Measurements from ENCODE around the gene PGM3. TPM values are rescaled to one million over a fixed set of nuclear protein-coding genes. Genes with fewer than 3 reads are reported as not detected.

PGM3 gene
- total RNA-seq, 4 donors from 2014 or later = 12.3 to 26.2 (median 18.6) TPM

GRCh38 chr6:83153883-83154521 lies 39.1 kb downstream of the PGM3 start:
- H3K27me3 ChIP-seq = no peaks in the 10 kb centered on the region
- no peak overlapping the region for H3K27ac ChIP-seq
- H3K4me1 ChIP-seq = no peaks in the 10 kb centered on the region
- H3K4me3 ChIP-seq = no peak overlapping the region
- H3K9me3 ChIP-seq = no peaks in the 10 kb centered on the region
- peaks cover 0 to 83% (median 0%) of the 10 kb centered on the region in 3 donors for H3K36me3 ChIP-seq
- 69 to 80% methylated on average over 4 of the region's 4 CpGs for WGBS, 2 donors
- no peak for DNase-seq (ENCODE audit: low spot score in 2 of 2)
- no peak for TF ChIP-seq CTCF (IDR thresholded peaks at IDR 0.05)
- TF ChIP-seq EP300 (IDR thresholded peaks at IDR 0.05) = no peak
- no peak for TF ChIP-seq POLR2A (IDR thresholded peaks at IDR 0.05)

DNA sequence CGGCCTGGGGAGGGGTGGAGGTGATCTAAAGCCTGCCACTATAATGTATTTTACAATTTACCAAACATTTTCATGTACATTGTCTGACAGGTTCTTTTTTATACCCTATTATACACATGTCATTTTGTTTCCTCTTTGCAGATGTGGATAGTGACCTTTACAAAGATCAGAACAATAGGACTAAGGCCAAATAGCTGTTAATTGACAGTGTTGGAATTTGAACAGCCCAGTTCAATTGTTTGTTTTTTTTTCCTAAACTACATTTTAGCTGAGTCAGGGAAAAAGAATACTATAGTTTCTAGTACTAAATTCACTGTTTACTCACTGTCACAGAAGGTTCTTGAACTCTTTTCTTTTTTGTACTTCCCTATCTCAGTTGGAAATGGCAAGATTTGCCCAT lies 40.2 kb downstream of the PGM3 start:
- Histone ChIP-seq H3K4me1 (no peaks in the 10 kb centered on the region), H3K27ac (no peak overlapping the region), H3K27me3 (no peaks in the 10 kb centered on the region), H3K36me3 (peaks cover 0 to 83% (median 0%) of the 10 kb centered on the region in 3 donors), H3K9me3 (no peaks in the 10 kb centered on the region), H3K4me3 (no peak overlapping the region)
- TF ChIP-seq POLR2A (IDR thresholded peaks at IDR 0.05) (no peak), EP300 (IDR thresholded peaks at IDR 0.05) (no peak)
- 82 to 100% methylated on average over 1 of the region's 1 CpG for WGBS, 2 donors
- no peak for DNase-seq (ENCODE audit: low spot score in 2 of 2)

- DNase-seq (ENCODE audit: low spot score in 2 of 2) = no peak
- WGBS, 2 donors = 92 to 96% methylated on average over 2 of the region's 2 CpGs
- Histone ChIP-seq H3K4me3 (no peak overlapping the region), H3K27me3 (no peaks in the 10 kb centered on the region), H3K9me3 (no peaks in the 10 kb centered on the region), H3K27ac (no peak overlapping the region), H3K4me1 (no peaks in the 10 kb centered on the region), H3K36me3 (peaks cover 0 to 78% (median under 1%) of the 10 kb centered on the region in 3 donors)
- TF ChIP-seq POLR2A (IDR thresholded peaks at IDR 0.05) = no peak
- no peak for TF ChIP-seq CTCF (IDR thresholded peaks at IDR 0.05)
- TF ChIP-seq EP300 (IDR thresholded peaks at IDR 0.05) = no peak
Measured at GRCh38 chr6:83151114-83151513, 42.0 kb downstream of the PGM3 start.

- Histone ChIP-seq H3K4me3 (no peak overlapping the region), H3K27me3 (no peaks in the 10 kb centered on the region), H3K9me3 (no peaks in the 10 kb centered on the region), H3K36me3 (peaks cover 0 to 92% (median 0%) of the 10 kb centered on the region in 3 donors), H3K4me1 (no peaks in the 10 kb centered on the region), H3K27ac (no peak overlapping the region)
- TF ChIP-seq EP300 (IDR thresholded peaks at IDR 0.05) (no peak), CTCF (IDR thresholded peaks at IDR 0.05) (no peak), POLR2A (IDR thresholded peaks at IDR 0.05) (no peak)
- no peak for DNase-seq (ENCODE audit: low spot score in 2 of 2)
- WGBS, 2 donors = 79 to 88% methylated on average over 3 of the region's 3 CpGs
Measured at GRCh38 chr6:83138758-83139157, 54.3 kb downstream of the PGM3 start.

DNA sequence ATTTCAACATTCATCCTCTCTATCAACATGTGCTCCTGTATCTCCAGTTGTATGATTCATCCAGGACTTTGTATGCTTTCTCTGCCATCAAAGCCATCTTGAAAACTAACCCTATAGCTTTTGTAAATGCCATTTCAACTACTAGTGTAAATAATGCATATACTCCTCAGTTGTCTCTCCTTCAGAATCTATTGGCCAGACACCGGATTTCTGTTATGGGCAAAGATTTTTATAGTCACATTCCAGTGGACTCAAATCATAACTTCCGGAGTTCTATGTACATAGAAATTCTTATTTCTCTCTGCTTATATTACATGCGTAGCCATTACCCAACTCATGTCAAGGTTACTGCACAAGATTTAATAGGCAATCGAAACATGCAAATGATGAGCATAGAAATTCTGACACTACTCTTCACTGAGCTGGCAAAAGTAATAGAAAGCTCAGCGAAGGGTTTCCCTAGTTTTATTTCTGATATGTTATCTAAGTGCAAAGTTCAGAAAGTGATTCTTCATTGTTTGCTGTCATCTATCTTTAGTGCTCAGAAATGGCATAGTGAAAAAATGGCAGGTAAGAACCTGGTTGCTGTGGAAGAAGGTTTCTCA lies 54.8 kb downstream of the PGM3 start:
- WGBS, 2 donors = 88 to 93% methylated on average over 5 of the region's 5 CpGs
- Histone ChIP-seq H3K9me3 (no peaks in the 10 kb centered on the region), H3K27ac (no peak overlapping the region), H3K4me1 (no peaks in the 10 kb centered on the region), H3K36me3 (peaks cover 0 to 86% (median 0%) of the 10 kb centered on the region in 3 donors), H3K4me3 (no peak overlapping the region), H3K27me3 (no peaks in the 10 kb centered on the region)
- TF ChIP-seq CTCF (IDR thresholded peaks at IDR 0.05) (no peak), POLR2A (IDR thresholded peaks at IDR 0.05) (no peak)
- no peak for DNase-seq (ENCODE audit: low spot score in 2 of 2)
